Muscle of leg (tissue), 11 donors: ENCODE measurements around the gene KRTAP5-8. TPM values are rescaled to one million over a fixed set of nuclear protein-coding genes. Genes with fewer than 3 reads are reported as not detected.
A peak's percentile ranks its signal among the peaks of the same experiment; 100 is the strongest.

ENCODE experiments used
- DNase-seq: peaks from one replicate; pipeline ENCODE4 v3.0.0; 2013
- H3K27ac ChIP-seq: one replicate; pipeline ENCODE4 v1.5.1; 2013; ENCODE audit warnings: mild to moderate bottlenecking, low read length, control low read depth
- H3K27me3 ChIP-seq: one replicate; pipeline ENCODE4 v1.6.1; 2013; ENCODE audit warnings: low read length; ENCODE audit not compliant: control insufficient read depth, insufficient read depth
- H3K36me3 ChIP-seq: one replicate; pipeline ENCODE4 v1.6.1; 2013; ENCODE audit warnings: low read length; ENCODE audit not compliant: control insufficient read depth, insufficient read depth
- H3K4me1 ChIP-seq: one replicate; pipeline ENCODE4 v1.6.1; 2013; ENCODE audit warnings: low read length; ENCODE audit not compliant: control insufficient read depth, insufficient read depth
- H3K4me3 ChIP-seq: one replicate; pipeline ENCODE4 v1.5.1; 2013; ENCODE audit warnings: low read length, control low read depth
- H3K9me3 ChIP-seq: replicated peaks from 2 replicates; pipeline ENCODE4 v1.6.1; 2013; ENCODE audit warnings: low read depth, low read length; ENCODE audit not compliant: control insufficient read depth
- WGBS: methylation state at CpG from one replicate; pipeline ENCODE4 v1.1.5; 2013; ENCODE audit warnings: missing lambda C conversion rate; ENCODE audit not compliant: insufficient coverage; 5-methylcytosine and 5-hydroxymethylcytosine counted together
- polyA plus RNA-seq, 8 donors: library from polyadenylated mRNA; unstranded; fragments of 120-200 nt; gene quantifications; one replicate each; pipeline versions ENCODE4 v1.2.1 to v1.2.3, GENCODE V29; 2013; ENCODE audit warnings: inconsistent platforms in 1 of 8, low replicate concordance in 1 of 8; ENCODE audit not compliant: insufficient read length in 8 of 8, insufficient read depth in 1 of 8
- total RNA-seq: library from RNA; stranded (reverse); fragments of 120-200 nt; gene quantifications from one replicate; pipeline ENCODE4 v1.2.4, GENCODE V29; 2013

The KRTAP5-8 gene
- total and polyA plus RNA-seq, 9 donors = 0.12 TPM; not detected in 8

GRCh38 chr11:71496421-71496820, 41.4 kb upstream of the KRTAP5-8 start:
- Histone ChIP-seq H3K27ac (no peak overlapping the region), H3K27me3 (no peaks in the 10 kb centered on the region), H3K36me3 (peaks cover 61% of the 10 kb centered on the region), H3K4me3 (no peak overlapping the region), H3K4me1 (peaks cover 19% of the 10 kb centered on the region), H3K9me3 (no peaks in the 10 kb centered on the region)
- no peak for DNase-seq
- 94% methylated on average over 13 of the region's 13 CpGs for WGBS

- Histone ChIP-seq H3K4me1 (peaks cover 19% of the 10 kb centered on the region), H3K4me3 (no peak overlapping the region), H3K9me3 (no peaks in the 10 kb centered on the region), H3K27me3 (no peaks in the 10 kb centered on the region), H3K36me3 (peaks cover 56% of the 10 kb centered on the region), H3K27ac (no peak overlapping the region)
- WGBS = 93% methylated on average over 18 of the region's 19 CpGs
- DNase-seq = no peak
These were observed 39.7 kb upstream of the KRTAP5-8 start for GRCh38 chr11:71498091-71498490.

- Histone ChIP-seq H3K9me3 (no peaks in the 10 kb centered on the region), H3K27ac (no peak overlapping the region), H3K4me3 (no peak overlapping the region), H3K36me3 (peaks cover 53% of the 10 kb centered on the region), H3K4me1 (peaks cover 19% of the 10 kb centered on the region), H3K27me3 (no peaks in the 10 kb centered on the region)
- peak; percentile 16 for DNase-seq
- 73% methylated on average over 7 of the region's 13 CpGs for WGBS
These were observed 38.7 kb upstream of the KRTAP5-8 start for GRCh38 chr11:71499125-71499524.

- WGBS = 100% methylated on average over 1 of the region's 6 CpGs
- H3K4me1 ChIP-seq = peaks cover 19% of the 10 kb centered on the region
These were observed 38.3 kb upstream of the KRTAP5-8 start for GRCh38 chr11:71499546-71499945.

GRCh38 chr11:71500601-71501021, 37.2 kb upstream of the KRTAP5-8 start:
- WGBS = 75% methylated on average over 5 of the region's 6 CpGs
- Histone ChIP-seq H3K36me3 (peaks cover 49% of the 10 kb centered on the region), H3K4me3 (no peak overlapping the region), H3K27ac (no peak overlapping the region), H3K9me3 (no peaks in the 10 kb centered on the region), H3K4me1 (peaks cover 19% of the 10 kb centered on the region), H3K27me3 (no peaks in the 10 kb centered on the region)
- DNase-seq = peak; percentile 28

More at GRCh38 chr11:71499546-71499945, 38.3 kb upstream of the KRTAP5-8 start:
- DNase-seq = no peak
- H3K9me3 ChIP-seq = no peaks in the 10 kb centered on the region
- no peak overlapping the region for H3K27ac ChIP-seq
- H3K36me3 ChIP-seq = peaks cover 49% of the 10 kb centered on the region
- H3K27me3 ChIP-seq = no peaks in the 10 kb centered on the region
- no peak overlapping the region for H3K4me3 ChIP-seq

GRCh38 chr11:71501071-71501985, 36.5 kb upstream of the KRTAP5-8 start:
- Histone ChIP-seq H3K4me1 (peaks cover 19% of the 10 kb centered on the region), H3K27me3 (no peaks in the 10 kb centered on the region), H3K9me3 (no peaks in the 10 kb centered on the region), H3K4me3 (no peak overlapping the region), H3K36me3 (peaks cover 42% of the 10 kb centered on the region), H3K27ac (no peak overlapping the region)
- 73% methylated on average over 26 of the region's 30 CpGs for WGBS
- no peak for DNase-seq

GRCh38 chr11:71502026-71502425, 35.8 kb upstream of the KRTAP5-8 start:
- no peaks in the 10 kb centered on the region for H3K9me3 ChIP-seq
- H3K4me3 ChIP-seq = no peak overlapping the region
- peaks cover 19% of the 10 kb centered on the region for H3K4me1 ChIP-seq
- DNase-seq = no peak
- H3K36me3 ChIP-seq = peaks cover 35% of the 10 kb centered on the region
- no peaks in the 10 kb centered on the region for H3K27me3 ChIP-seq
- H3K27ac ChIP-seq = no peak overlapping the region
- 91% methylated on average over 5 of the region's 10 CpGs for WGBS

- WGBS = 92% methylated on average over 9 of the region's 15 CpGs
- Histone ChIP-seq H3K27ac (no peak overlapping the region), H3K4me1 (peaks cover 19% of the 10 kb centered on the region), H3K9me3 (no peaks in the 10 kb centered on the region), H3K4me3 (no peak overlapping the region), H3K27me3 (no peaks in the 10 kb centered on the region), H3K36me3 (peaks cover 26% of the 10 kb centered on the region)
- no peak for DNase-seq
These were observed 34.9 kb upstream of the KRTAP5-8 start for GRCh38 chr11:71502871-71503435.

GRCh38 chr11:71504531-71504930, 33.3 kb upstream of the KRTAP5-8 start:
- Histone ChIP-seq H3K27me3 (no peaks in the 10 kb centered on the region), H3K27ac (no peak overlapping the region), H3K4me3 (no peak overlapping the region), H3K9me3 (peaks cover 1% of the 10 kb centered on the region), H3K36me3 (peaks cover 12% of the 10 kb centered on the region), H3K4me1 (peaks cover 13% of the 10 kb centered on the region)
- DNase-seq = no peak
- 61% methylated on average over 8 of the region's 10 CpGs for whole genome bisulfite sequencing

GRCh38 chr11:71505001-71505400, 32.8 kb upstream of the KRTAP5-8 start:
- Histone ChIP-seq H3K27ac (no peak overlapping the region), H3K27me3 (no peaks in the 10 kb centered on the region), H3K4me1 (peaks cover 12% of the 10 kb centered on the region), H3K36me3 (peaks cover 9% of the 10 kb centered on the region), H3K9me3 (peaks cover 6% of the 10 kb centered on the region), H3K4me3 (no peak overlapping the region)
- no CpG with 5 or more reads among the region's 2 CpGs for WGBS
- DNase-seq = no peak
